ENCODE data around the gene ALG3.

The ALG3 gene

GRCh38 chr3:184259878-184260723, 11.3 kb upstream of the ALG3 start:
- DNase-seq, result peak; percentile 45

- no peak for DNase-seq
Measured at GRCh38 chr3:184259396-184259877, 10.7 kb upstream of the ALG3 start.

- no peak for DNase-seq
Measured at GRCh38 chr3:184258926-184259325, 10.2 kb upstream of the ALG3 start.

- no peak for DNase-seq
Measured at GRCh38 chr3:184257083-184257915, 8.5 kb upstream of the ALG3 start.

- DNase-seq, result peak; percentile 31
Measured at GRCh38 chr3:184255291-184256039, 6.7 kb upstream of the ALG3 start.

- peak; percentile 89 for DNase-seq
Measured at GRCh38 chr3:184250167-184250828, 1.5 kb upstream of the ALG3 start.

GRCh38 chr3:184249412-184250166, 827 bp upstream of the ALG3 start, which contains the start of gene EEF1AKMT4:
EEF1AKMT4 (plus strand) TSS chr3:184249672; CDS start chr3:184249695, 23 bp downstream.
- peak; percentile 98 for DNase-seq

GRCh38 chr3:184242297-184242685, 6.5 kb downstream of the ALG3 start:
- no peak for DNase-seq

GRCh38 chr3:184241447-184242296, 7.1 kb downstream of the ALG3 start:
- DNase-seq, result no peak

- DNase-seq, result no peak
Measured at GRCh38 chr3:184241141-184241446, 7.7 kb downstream of the ALG3 start.

GRCh38 chr3:184240384-184241140, 8.2 kb downstream of the ALG3 start:
- DNase-seq, result no peak

GRCh38 chr3:184239708-184240107, 9.1 kb downstream of the ALG3 start:
- no peak for DNase-seq

GRCh38 chr3:184239221-184239620, 9.5 kb downstream of the ALG3 start:
- DNase-seq, result no peak

- no peak for DNase-seq
Measured at GRCh38 chr3:184238246-184238818, 10.4 kb downstream of the ALG3 start.

GRCh38 chr3:184237807-184238206, 11.0 kb downstream of the ALG3 start:
- DNase-seq, result no peak

- DNase-seq, result no peak
Measured at GRCh38 chr3:184237211-184237610, 11.6 kb downstream of the ALG3 start.

- no peak for DNase-seq
Measured at GRCh38 chr3:184236636-184237035, 12.1 kb downstream of the ALG3 start.

GRCh38 chr3:184236033-184236410, 12.7 kb downstream of the ALG3 start:
- DNase-seq, result no peak

- DNase-seq, result no peak
Measured at GRCh38 chr3:184235381-184236032, 13.3 kb downstream of the ALG3 start.
